WI38 (cell line): ENCODE measurements around the gene IGF2BP3.

Experiments used
- H3K4me3 ChIP-seq: 2 replicates; pipeline ENCODE4 v1.5.1; 2011; ENCODE audit warnings: low read depth, mild to moderate bottlenecking, control low read depth, low read length
- CTCF ChIP-seq: IDR thresholded peaks from 2 replicates; pipeline ENCODE4 v1.5.1; 2012; ENCODE audit warnings: low read depth, mild to moderate bottlenecking, control low read depth, low read length

IGF2BP3 gene

DNA sequence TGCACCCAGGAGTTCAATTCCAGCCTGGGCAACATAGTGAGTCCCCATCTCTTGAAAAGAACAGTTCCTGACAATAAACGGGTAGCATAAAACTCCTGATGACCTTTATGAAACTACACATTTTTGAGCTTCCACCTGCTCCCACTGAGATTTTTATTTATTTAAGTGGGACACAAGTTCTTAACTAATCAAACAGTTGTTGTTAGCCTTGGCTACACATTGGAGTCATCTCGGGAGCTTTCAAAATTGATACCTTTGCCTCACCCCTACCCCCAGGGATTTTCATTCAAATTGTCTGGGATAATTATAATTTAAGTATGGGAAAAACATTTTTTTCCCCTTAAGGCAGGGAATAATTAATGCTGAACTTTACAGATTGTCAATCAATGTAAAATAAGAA is 131.9 kb downstream of the IGF2BP3 start:
- no peak overlapping the region for H3K4me3 ChIP-seq
- TF ChIP-seq CTCF = no peak

- H3K4me3 ChIP-seq = no peak overlapping the region
- no peak for TF ChIP-seq CTCF
Measured at GRCh38 chr7:23337374-23337773, 132.9 kb downstream of the IGF2BP3 start.

DNA sequence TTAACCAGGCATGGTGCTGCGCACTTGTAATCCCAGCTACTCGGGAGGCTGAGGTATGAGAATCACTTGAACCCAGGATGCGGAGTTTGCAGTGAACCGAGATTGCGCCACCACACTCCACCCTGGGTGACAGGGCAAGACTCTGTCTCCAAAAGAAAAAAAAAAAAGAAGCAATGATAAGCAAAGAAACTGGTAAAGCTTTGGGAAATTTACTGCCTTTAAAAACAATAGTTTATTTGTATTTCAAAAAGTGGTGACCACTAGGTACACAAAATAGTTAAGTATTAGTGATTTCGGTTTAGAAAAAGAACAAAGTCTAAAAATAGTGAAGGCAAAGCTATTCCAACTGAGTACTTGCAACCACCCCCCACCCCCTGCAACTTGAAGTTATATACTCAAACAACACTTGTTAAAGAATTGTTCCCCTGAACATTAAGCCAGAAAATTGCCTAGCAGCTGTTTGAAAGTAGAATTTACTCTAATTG is 133.4 kb downstream of the IGF2BP3 start:
- TF ChIP-seq CTCF = no peak
- H3K4me3 ChIP-seq = no peak overlapping the region

- TF ChIP-seq CTCF = no peak
- H3K4me3 ChIP-seq = no peak overlapping the region
Measured at GRCh38 chr7:23336086-23336485, 134.2 kb downstream of the IGF2BP3 start.

DNA sequence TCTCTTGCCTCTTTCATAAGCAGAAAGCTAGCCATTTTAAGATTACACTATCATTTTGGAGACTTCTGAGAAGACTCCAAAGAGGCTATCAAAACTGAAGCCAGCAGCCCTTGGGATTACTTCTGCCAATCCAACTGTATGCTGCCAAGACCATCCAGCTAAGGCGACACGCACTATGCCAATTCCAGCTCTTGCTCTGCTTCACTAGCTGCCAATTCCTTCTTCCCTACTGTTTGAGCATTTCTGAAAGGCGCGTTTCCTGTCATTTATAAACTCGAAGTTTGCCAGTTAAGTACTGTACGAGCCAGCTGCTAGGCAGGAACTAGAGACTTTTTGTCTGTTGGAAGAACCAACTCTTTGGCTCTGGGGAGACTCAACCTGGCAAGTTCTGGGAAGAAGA is 134.7 kb downstream of the IGF2BP3 start:
- TF ChIP-seq CTCF = no peak
- no peak overlapping the region for H3K4me3 ChIP-seq

- H3K4me3 ChIP-seq = no peak overlapping the region
- no peak for TF ChIP-seq CTCF
Measured at GRCh38 chr7:23335136-23335535, 135.2 kb downstream of the IGF2BP3 start.

GRCh38 chr7:23334482-23335056 is 135.7 kb downstream of the IGF2BP3 start:
- TF ChIP-seq CTCF = no peak

More at GRCh38 chr7:23334482-23335056, 135.7 kb downstream of the IGF2BP3 start:
- H3K4me3 ChIP-seq = no peak overlapping the region
